T1000 (cell line): ENCODE measurements around the gene VCAM1.
"Not testable (repeated sequence)": the region's sequence is repeated elsewhere in the genome, so short reads cannot be mapped to it uniquely, and the experiment has no call there.

Experiments used
- DNase-seq: peaks from one replicate; lab custom pipeline; 2025; ENCODE audit warnings: mixed read lengths; lab: John Stamatoyannopoulos, UW

Gene VCAM1, protein sequence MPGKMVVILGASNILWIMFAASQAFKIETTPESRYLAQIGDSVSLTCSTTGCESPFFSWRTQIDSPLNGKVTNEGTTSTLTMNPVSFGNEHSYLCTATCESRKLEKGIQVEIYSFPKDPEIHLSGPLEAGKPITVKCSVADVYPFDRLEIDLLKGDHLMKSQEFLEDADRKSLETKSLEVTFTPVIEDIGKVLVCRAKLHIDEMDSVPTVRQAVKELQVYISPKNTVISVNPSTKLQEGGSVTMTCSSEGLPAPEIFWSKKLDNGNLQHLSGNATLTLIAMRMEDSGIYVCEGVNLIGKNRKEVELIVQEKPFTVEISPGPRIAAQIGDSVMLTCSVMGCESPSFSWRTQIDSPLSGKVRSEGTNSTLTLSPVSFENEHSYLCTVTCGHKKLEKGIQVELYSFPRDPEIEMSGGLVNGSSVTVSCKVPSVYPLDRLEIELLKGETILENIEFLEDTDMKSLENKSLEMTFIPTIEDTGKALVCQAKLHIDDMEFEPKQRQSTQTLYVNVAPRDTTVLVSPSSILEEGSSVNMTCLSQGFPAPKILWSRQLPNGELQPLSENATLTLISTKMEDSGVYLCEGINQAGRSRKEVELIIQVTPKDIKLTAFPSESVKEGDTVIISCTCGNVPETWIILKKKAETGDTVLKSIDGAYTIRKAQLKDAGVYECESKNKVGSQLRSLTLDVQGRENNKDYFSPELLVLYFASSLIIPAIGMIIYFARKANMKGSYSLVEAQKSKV

DNA sequence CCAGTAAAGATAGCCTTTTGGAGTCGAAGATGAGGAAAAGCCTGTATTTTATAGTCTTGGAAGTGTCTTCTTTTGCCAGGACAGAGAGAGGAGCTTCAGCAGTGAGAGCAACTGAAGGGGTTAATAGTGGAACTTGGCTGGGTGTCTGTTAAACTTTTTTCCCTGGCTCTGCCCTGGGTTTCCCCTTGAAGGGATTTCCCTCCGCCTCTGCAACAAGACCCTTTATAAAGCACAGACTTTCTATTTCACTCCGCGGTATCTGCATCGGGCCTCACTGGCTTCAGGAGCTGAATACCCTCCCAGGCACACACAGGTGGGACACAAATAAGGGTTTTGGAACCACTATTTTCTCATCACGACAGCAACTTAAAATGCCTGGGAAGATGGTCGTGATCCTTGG is at the start of gene VCAM1:
VCAM1 (plus strand) TSS at position 253 of the 400 bp plus-strand sequence; CDS start at position 372, 119 bp downstream.
- DNase-seq, result no peak

DNA sequence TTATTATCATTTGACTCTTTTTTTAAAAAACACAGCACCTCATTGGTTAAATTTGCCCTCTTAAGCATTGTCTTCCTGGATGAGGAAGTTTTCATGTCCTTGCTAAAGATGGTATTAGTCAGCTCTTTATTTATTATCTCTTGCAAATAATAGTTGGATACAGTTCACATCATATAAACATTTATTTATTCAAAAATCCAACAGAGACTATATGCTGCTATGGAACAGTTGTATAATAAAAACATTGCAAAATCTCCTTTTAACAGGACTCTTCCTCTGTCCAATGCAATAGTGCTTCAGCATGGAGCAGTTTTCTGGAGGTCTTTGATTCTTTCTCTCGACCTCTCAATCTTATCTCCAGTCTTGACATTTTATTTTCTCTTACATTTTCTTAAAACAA is 49.5 kb upstream of the VCAM1 start:
- no peak for DNase-seq

DNA sequence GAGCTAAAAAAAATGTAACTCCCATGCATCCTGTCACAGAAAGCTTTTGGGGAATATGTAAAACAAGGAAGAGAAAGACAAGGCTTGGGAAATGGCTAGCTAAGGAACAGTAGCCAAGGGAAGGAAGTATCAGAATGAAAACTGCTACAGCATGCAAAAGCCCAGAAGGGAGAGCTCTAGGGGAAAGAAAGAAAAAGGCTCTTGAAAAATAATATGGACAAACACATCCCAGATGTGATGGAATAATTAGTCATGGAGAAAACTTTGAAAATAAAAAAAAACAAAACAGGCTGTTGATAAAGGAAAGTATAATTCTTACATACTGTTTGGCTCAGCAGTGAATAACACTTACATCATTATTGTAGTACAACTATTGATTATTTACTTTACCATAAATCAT is 47.9 kb upstream of the VCAM1 start:
- DNase-seq, result no peak

DNA sequence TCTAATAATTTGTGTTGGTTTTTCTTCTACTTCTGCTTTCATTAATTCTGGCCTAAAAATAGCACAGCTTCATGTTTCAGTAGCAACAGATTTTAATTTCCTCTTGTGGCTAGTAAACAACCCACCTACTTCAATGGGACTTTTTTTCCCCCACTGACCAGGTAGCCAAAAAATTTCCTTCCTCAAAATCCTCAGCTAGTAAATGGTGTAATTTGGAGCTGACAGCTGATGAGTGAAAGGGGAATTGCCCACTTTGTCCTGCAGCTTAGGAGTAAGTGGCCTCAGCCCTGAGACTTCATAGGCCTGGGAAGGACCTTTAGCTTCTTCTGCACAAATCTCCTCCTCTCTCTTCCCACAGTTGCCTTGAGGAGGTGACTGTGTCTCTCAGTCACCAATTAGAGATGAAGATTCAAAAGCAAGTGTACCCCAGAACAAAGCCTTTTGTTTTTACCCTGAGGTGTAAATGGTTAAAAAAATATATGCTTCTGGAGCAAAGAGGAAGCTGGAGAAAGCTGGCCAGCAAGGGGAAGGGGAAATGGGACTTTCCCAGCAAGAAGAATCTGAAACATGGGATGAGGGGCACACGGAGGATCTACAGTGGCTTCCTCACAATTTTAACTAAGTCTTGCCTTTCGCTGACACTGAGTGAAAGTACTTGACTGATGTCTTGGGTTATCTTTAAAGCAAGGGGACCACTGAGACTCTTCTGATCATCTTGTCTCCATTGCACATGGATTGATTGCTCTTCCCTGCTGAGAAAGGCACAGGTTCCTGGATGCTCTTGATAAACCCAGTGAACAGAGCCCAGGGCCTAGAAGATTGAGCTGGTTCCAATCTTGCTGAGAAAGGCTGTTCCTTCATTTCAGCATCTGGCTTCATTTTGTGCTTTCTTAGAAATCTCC is 35.8 kb upstream of the VCAM1 start:
- no peak for DNase-seq

DNA sequence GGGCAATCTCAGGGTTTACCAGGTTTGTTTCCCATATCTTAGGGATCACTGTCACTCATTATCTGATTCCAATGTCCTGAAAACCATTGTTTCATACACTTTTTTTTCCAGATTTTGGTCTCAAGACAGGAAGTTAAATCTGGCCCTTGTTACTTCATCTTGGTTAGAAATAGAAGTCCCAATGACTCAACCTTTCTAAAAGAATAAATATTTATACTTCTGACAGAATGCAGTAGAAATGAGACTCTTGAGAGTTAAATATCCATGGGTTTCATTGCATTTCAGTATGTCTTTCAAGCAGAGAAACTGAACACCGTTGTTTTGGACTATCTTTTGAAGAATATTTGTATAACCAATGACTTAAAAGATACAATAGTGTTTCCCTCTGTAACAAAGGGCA is 19.8 kb upstream of the VCAM1 start:
- no peak for DNase-seq

DNA sequence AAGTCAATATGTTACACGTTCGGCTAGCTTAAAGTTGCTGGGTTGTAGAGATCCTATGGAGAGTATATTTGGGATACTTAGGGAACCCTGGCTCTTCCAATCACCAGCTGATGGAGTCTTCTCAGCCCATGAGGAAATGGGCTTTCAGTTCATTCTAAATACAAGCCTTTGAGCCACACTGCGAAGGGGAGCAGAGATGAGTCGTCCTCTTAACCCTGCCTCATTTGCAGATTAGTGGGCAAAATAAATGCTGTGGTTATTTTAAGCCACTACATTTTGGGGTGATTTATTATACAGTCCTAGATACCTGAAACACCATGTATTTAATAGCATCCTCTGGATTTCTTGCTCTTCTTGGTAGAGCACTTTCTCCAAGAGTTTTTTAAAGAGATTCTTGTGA is 19.0 kb upstream of the VCAM1 start:
- DNase-seq, result no peak

DNA sequence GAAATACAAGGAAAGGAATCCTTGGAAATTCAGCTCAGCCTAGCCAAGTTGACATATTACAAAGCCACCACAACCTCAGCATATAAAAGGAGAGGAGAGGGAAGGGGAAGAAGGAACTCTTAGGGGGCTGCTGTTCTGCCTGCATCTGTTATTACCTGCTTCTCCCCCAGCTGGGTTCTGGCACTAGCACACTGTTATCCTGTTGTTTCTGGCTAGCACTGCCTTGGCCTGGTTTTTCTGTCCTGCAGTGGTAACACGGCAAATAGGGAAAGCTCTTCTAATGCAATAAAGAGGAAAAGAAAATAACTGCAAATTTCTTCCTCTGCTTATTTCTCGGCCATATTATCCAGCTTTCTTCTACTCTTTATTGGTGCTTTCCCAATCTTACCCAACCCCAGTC is 16.5 kb upstream of the VCAM1 start:
- DNase-seq, result no peak

DNA sequence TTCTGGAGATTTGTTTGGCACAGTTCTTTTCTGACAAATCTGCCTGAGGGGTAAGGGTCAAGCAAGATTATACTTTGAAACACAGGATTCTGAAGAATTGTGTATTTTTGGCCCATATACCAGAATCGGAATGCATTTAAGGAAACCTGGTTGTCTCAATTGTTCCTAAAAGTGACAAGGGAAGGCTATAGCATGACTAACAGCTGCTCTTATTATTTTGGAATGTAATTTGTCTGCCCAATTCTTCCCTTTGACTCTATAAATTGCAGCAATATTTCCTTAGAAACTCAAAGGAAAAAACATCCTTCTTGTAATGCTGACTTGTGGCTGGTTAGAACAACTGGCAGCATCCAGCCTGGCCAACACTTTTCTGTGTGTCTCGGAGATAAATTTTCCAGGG is 15.8 kb upstream of the VCAM1 start:
- DNase-seq, result no peak

DNA sequence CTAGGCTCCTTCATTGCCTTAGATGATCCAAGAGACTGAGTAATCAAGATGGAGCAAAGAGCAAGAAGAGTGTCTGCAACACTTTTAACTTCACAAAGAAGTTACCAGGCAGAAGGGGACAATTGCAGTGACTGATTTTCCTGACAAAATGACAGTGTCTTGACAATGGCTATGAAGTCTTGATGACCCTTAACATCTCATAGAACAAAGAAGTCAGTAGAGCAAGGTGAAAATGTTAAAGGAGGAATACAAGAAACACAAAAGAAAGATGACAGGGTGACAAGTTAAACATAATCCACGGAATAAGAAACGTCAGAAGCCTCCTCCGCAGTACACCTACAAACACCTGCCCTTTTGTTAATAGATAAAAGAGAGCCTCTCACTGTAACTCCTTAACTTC is 15.1 kb upstream of the VCAM1 start:
- DNase-seq, result no peak

DNA sequence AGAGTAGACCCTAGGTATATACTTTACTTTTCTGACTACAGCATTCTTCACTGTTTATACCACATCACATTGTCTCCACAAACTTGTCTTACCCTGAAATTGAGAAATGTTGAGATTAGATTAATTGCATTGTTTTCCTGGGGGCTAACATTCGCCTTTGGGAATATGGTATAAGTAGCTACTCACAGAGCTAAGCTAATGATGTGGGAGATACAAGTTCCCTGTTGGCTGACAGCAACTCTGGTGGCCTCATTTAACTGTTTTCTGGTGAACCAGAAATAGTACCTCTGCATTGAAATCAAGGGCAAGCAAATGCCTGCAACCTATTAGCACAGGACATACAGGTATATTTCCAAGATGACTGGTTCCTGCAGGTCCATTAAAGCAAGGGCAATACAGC is 13.2 kb upstream of the VCAM1 start:
- DNase-seq, result no peak

DNA sequence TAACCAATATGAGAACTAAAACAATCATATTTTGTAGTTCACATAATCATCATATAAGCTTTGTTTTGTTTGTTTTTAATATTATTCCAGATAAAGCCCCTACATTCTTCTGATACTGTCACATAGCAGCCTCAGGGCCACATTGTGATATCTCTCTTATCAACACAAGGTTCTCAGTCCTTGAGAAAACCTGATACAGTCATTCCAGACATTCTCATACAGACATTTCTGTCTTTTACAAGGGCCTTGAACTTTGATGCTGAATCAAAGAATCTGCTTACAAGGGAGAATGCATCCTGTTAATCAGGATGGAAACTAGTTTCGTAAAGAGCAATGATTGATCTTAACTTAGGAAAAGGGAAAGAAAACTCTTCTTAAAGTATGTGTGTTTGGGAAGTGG is 12.7 kb upstream of the VCAM1 start:
- DNase-seq, result no peak

DNA sequence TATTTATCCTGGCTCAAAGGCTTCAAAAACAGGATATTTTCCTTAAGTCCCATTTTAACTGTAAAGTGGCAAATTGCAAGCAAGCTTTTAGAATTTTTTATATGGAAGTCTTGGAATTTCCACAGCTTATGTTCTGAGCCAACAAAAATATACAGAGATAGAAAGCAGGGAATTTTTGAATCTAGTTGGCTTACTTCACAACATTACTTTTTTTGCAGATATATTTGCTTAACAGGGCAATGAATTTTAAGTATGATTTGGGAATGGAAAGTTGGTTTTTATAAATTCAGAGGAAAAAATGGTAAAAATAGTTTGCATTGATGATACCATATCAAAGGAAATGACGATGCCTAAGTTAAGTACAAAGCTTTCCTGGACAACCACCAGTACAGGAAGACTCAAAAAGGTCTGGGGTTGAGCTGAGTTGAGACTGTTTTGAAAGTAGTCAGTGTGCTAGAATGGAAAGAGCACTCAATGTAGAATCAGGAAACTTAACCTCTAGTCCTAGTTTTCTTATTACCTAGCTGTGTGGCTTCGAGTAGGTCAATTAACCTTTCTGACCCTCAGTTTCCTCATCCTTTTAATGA is 11.0 kb upstream of the VCAM1 start:
- DNase-seq, result no peak

DNA sequence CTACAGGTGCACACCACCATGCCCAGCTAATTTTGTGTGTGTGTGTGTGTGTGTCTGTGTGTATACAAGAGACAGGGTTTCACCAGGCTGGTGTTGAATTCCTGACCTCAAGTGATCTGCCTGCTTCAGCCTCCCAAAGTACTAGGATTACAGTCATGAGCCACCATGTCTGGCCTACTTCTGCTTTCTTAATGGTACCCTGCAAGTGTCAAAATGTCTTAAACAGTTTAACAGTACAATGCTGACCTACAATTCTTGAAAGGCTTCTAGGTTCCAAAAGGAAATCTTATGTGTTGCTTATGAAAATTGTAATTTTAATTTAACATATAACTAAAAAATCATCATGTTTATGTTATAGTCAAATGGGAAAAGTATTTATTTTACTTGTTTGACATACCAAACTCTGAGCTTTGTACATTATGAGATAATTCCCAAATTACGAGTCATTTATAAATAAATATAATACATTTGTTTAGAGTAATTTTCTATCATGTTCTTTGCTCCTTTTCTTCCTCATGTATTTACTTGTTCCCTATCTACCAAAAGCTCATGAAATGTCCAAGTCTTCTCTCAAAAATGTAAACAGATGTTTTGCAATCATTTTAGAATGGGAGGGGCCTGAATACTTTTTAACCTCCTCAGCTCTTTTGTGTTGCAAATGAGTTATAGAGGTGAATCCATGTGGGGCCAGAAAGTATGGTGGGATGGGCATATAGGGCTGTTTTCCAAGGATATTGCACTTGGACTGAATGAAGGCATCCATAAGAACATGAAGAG is 8.4 kb upstream of the VCAM1 start:
- no peak for DNase-seq

DNA sequence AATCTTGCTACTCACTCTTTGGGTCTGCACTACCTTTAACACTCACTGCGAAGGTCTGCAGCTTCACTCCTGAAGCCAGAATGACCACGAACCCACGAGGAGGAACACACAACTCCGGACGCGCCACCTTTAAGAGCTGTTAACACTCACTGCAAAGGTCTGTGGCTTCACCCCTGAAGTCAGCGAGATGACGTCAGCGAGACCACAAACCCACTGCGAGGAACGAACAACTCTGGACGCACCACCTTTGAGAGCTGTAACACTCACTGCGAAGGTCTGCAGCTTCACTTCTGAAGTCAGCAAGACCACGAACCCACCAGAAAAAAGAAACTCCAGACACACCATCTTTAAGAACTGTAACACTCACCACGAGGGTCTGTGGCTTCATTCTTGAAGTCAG is 6.5 kb upstream of the VCAM1 start:
- not testable (repeated sequence) for DNase-seq

DNA sequence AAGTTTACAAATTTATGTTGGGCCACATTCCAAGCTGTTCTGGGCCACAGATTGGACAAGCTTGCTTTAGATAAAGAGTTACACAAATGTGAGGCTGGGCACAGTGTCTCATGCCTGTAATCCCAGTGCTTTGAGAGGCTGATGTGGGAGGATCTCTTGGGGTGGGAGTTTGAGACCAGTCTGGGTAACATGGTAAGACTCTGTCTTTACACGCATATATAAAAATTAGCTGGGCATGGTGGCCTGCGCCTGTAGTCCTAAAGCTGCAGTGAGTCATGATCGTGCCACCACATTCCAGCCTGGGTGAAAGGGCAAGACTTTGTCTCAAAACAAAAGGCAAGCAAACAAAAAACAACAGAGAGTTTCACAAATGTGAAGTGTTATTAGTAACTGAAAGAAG is 5.9 kb upstream of the VCAM1 start:
- DNase-seq, result no peak

DNA sequence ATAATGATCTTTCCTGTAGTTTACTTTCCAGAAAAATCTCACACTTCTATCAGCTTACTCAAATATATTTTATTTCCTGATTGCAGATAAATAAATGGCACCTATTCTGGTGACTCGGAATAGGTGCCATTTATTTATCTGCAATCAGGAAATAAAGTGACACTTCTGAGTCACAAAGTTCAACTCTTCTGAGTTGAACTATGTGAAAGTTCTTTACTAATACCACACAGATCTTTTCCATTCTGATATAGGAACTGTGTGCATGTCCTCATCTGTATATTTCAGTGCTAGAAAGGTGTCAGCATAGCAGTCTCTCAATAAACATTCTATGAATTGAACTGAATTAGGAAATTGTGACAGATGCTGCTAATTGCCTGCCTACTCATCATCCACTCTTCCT is 4.9 kb upstream of the VCAM1 start:
- no peak for DNase-seq

DNA sequence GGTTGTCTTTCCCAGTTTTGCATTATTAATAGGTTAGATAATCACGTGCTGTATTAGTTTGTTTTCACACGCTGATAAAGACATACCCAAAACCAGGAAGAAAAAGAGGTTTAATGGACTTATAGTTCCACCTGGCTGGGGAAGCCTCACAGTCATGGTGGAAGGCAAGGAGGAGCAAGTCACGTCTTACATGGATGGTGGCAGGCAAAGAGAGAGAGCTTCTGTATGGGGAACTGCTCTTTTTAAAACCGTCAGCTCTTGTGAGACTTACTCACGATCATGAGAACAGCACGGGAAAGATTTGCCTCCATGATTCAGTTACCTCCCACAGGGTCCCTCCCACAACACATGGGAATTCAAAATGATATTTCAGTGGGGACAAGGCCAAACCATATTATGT is 2.3 kb upstream of the VCAM1 start:
- DNase-seq, result no peak

DNA sequence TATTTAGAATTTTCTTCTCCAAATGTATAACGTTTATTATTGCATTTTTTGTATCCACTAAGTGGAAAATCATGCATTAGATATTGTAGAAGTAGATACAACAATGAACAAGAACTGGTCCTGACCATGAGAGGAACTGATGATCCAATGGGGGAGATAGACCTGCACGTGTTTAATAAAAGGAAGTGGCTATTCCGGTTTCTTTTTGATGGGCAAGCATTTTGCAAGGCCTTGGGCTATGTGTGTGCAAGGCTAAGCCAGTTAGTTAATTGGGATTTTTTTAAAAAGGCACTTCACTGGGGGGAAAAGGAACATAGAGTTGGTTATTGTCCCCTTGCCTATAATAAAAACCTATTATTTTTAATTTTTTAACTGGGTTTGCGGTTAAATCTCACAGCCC is 961 bp upstream of the VCAM1 start:
- no peak for DNase-seq

DNA sequence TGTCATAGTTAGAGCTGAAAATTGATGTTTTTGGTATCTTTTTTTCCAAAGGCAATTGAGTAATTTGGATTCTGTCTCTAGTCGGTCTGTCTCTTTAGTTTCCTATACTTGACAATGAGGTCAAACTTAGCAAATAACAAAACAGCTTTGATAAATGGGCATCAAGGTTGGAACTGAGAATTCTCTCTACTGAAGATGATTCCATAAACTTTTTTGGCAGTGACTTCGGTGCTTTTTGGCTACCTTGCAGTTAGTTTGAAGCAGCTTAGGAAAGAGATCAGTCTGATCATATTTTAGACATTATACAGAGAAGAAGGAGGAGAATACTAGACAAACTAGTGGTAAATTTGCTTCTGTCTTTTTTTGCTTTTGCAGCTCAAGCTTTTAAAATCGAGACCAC is 559 bp downstream of the VCAM1 start:
- DNase-seq, result no peak

DNA sequence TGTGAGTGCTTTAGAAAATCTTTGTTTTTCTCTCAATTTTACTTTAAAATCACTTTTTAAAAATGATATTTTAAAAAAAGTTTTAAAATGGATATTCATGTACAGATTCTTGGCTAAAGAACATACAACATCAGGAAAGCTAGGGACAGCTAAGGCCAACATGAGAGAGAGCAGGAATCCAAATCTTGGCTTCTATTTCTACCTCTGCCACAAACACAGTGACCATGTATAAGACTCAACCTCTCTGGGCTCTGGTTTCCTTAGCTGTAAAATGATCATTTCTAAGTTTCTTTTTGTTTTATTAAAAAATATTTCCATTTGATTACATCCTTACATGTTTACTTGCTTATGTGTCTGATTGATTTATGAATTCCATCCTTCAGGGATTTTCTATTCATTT is 1.2 kb downstream of the VCAM1 start:
- DNase-seq, result no peak

DNA sequence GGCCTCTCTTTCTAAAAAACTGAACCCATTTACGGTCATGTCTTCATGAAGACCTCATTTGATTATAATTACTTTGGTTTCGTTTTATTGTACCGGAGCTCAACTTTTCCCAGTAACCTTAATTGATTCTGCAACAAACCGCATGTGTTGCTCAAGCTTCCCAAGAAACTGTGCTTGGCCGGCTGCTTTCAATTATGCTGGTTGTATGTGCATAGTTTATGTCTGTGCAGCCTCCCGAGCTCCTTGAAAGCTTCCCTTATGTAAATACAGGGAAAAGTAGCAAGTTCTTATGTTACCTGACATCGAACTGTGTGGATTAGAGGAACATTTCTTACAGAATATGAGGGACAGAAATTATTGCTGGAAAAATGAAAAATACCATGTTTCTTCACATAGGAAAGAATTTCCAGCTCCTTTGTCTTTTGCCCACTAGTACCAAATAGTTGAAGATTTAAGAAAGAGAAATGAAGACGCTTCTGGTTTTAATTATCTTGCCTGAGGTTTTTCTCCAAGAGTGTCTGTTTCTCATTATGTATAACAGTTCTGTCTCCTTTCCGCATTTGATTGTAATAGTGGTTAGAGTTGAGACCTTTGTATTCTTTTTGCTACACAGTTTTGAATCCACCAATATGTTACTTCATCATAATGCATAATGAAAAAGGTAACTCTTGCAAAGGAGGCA is 2.1 kb downstream of the VCAM1 start:
- DNase-seq, result no peak
